HCT116 (cell line): ENCODE measurements around the gene CAMK1D. TPM values are rescaled to one million over a fixed set of nuclear protein-coding genes. Genes with fewer than 3 reads are reported as not detected.

ENCODE experiments used
- ATAC-seq: fragments of 200-7000 bp; cut with Tn5 transposase; 2 replicates; pipeline ENCODE4 v1.9.1; 2020; ENCODE audit warnings: mild to moderate bottlenecking, moderate library complexity
- BruUV-seq: library from RNA; stranded (reverse); fragments of 400-500 nt; replicated peaks from 2 replicates; lab custom pipeline; 2021; lab: Mats Ljungman, UMichigan
- CTCF ChIA-PET: fragments of 300-600 bp; sonication (Branson Sonifier 250); formaldehyde crosslinking; loops from one replicate; lab custom pipeline; 2021; ENCODE audit warnings: antibody characterized with exemption; lab: Charles Lee
- POLR2A ChIA-PET: fragments of 300-600, 350-600 bp; sonication (Branson Sonifier 250); formaldehyde crosslinking; loops from one replicate; lab custom pipeline; 2021; ENCODE audit warnings: antibody characterized with exemption; lab: Charles Lee
- RAD21 ChIA-PET, 2 experiments: fragments of 300-600 bp; sonication (Branson Sonifier 250); formaldehyde crosslinking; loops; one replicate each; lab custom pipeline; 2023; ENCODE audit warnings: low total read pairs in 2 of 2; ENCODE audit not compliant: uncharacterized antibody in 2 of 2, unreplicated experiment in 2 of 2, low non-redundant PET in 1 of 2; lab: Charles Lee
- DNase-seq: peaks from one replicate; pipeline ENCODE4 v3.0.0-alpha.2; 2010; ENCODE audit warnings: low read depth, low spot score
- H2AFZ ChIP-seq: fragments of 200-600 bp; shearing (Covaris generic), sonication (generic); 2 replicates; pipeline ENCODE4 v1.6.1; 2017; ENCODE audit warnings: low read depth, mixed run types, mixed read lengths, antibody characterized with exemption, low read length; ENCODE audit not compliant: poor library complexity, severe bottlenecking
- H3K27ac ChIP-seq: 2 replicates; pipeline ENCODE4 v1.5.1; 2012; ENCODE audit warnings: low read depth, low read length
- H3K27me3 ChIP-seq: fragments of 200-600 bp; sonication (generic); 2 replicates; pipeline ENCODE4 v1.6.1; 2016; ENCODE audit warnings: mixed run types, low read length, mixed read lengths; ENCODE audit not compliant: insufficient read depth
- H3K36me3 ChIP-seq, 2 experiments: fragments of 200-500 bp in 1 of 2; fragments of 200-600 bp in 1 of 2; sonication (Bioruptor generic) in 1 of 2; sonication (generic) in 1 of 2; 2 replicates each; pipeline versions ENCODE4 v1.5.1 to v1.6.1; 2014 to 2016; ENCODE audit warnings: low read length in 2 of 2, inconsistent platforms in 1 of 2, mixed read lengths in 1 of 2, mixed run types in 1 of 2; ENCODE audit not compliant: insufficient read depth in 2 of 2, control insufficient read depth in 1 of 2
- H3K4me1 ChIP-seq, 2 experiments: fragments of 200-600 bp in 1 of 2; sonication (generic) in 1 of 2; 2 replicates each; pipeline versions ENCODE4 v1.5.1 to v1.6.1; 2012 to 2017; ENCODE audit warnings: low read length in 2 of 2, inconsistent platforms in 1 of 2, mild to moderate bottlenecking in 1 of 2, mixed read lengths in 1 of 2, mixed run types in 1 of 2, moderate library complexity in 1 of 2; ENCODE audit not compliant: insufficient read depth in 2 of 2, control insufficient read depth in 1 of 2
- H3K4me2 ChIP-seq: fragments of 200-600 bp; sonication (generic); 2 replicates; pipeline ENCODE4 v1.6.1; 2017; ENCODE audit warnings: mixed run types, low read length, mixed read lengths
- H3K4me3 ChIP-seq, 2 experiments: fragments of 200-600 bp in 1 of 2; sonication (generic) in 1 of 2; replicated peaks in 1 of 2; 2 replicates each; pipeline ENCODE4 v1.5.1; 2011 to 2016; ENCODE audit warnings: low read length in 2 of 2, control low read depth in 1 of 2, low read depth in 1 of 2, mild to moderate bottlenecking in 1 of 2, mixed read lengths in 1 of 2, mixed run types in 1 of 2
- H3K79me2 ChIP-seq: fragments of 200-600 bp; sonication (generic); 2 replicates; pipeline ENCODE4 v1.6.1; 2017; ENCODE audit warnings: mild to moderate bottlenecking, mixed run types, low read length, moderate library complexity, mixed read lengths; ENCODE audit not compliant: insufficient read depth
- H3K9ac ChIP-seq: fragments of 200-600 bp; sonication (generic); 2 replicates; pipeline ENCODE4 v1.6.1; 2016; ENCODE audit warnings: low read length, mixed read lengths
- H3K9me2 ChIP-seq: fragments of 200-600 bp; sonication (generic), shearing (Covaris generic); 2 replicates; pipeline ENCODE4 v1.6.1; 2017; ENCODE audit warnings: mixed run types, mild to moderate bottlenecking, moderate library complexity; ENCODE audit not compliant: insufficient read depth
- H3K9me3 ChIP-seq, 2 experiments: fragments of 200-500 bp in 1 of 2; fragments of 200-600 bp in 1 of 2; sonication (Bioruptor generic) in 1 of 2; sonication (generic) in 1 of 2; 2 replicates each; pipeline ENCODE4 v1.6.1; 2014 to 2017; ENCODE audit warnings: low read length in 2 of 2, mixed read lengths in 2 of 2, inconsistent platforms in 1 of 2, low read depth in 1 of 2, mild to moderate bottlenecking in 1 of 2, mixed run types in 1 of 2, moderate library complexity in 1 of 2; ENCODE audit not compliant: control insufficient read depth in 1 of 2, insufficient read depth in 1 of 2
- H4K20me1 ChIP-seq: fragments of 200-600 bp; sonication (generic), shearing (Covaris generic); 2 replicates; pipeline ENCODE4 v1.6.1; 2017; ENCODE audit warnings: mixed run types, mild to moderate bottlenecking, moderate library complexity; ENCODE audit not compliant: insufficient read depth
- ATF3 ChIP-seq: IDR thresholded peaks from 2 replicates; pipeline ENCODE4 v1.6.1; 2012
- CEBPB ChIP-seq: IDR thresholded peaks from 2 replicates; pipeline ENCODE4 v1.6.1; 2012; ENCODE audit warnings: low read depth
- CTCF ChIP-seq, 3 experiments: fragments of 200-600 bp in 1 of 3; sonication (generic) in 1 of 3; IDR thresholded peaks in 2 of 3; conservative IDR thresholded peaks in 1 of 3; 2 replicates each; pipeline ENCODE4 v1.5.1; 2012 to 2017; ENCODE audit warnings: low read depth in 2 of 3, low read length in 2 of 3, antibody characterized with exemption in 1 of 3, borderline replicate concordance in 1 of 3, control low read depth in 1 of 3, mild to moderate bottlenecking in 1 of 3, mixed read lengths in 1 of 3, mixed run types in 1 of 3, moderate library complexity in 1 of 3; ENCODE audit not compliant: insufficient read depth in 1 of 3
- EGR1 ChIP-seq: IDR thresholded peaks from 2 replicates; pipeline ENCODE4 v1.6.1; 2012; ENCODE audit warnings: low read depth
- ELF1 ChIP-seq: IDR thresholded peaks from 2 replicates; pipeline ENCODE4 v1.6.1; 2012; ENCODE audit warnings: low read depth, borderline replicate concordance
- EZH2phosphoT487 ChIP-seq: fragments of 200-600 bp; IDR thresholded peaks from 2 replicates; pipeline ENCODE4 v1.6.1; 2018; ENCODE audit warnings: antibody characterized with exemption, borderline replicate concordance
- JUND ChIP-seq: IDR thresholded peaks from 2 replicates; pipeline ENCODE4 v1.6.1; 2012
- MAX ChIP-seq: IDR thresholded peaks from 2 replicates; pipeline ENCODE4 v1.6.1; 2012
- POLR2AphosphoS5 ChIP-seq: IDR thresholded peaks from 2 replicates; pipeline ENCODE4 v1.6.1; 2011; ENCODE audit warnings: mild to moderate bottlenecking, low read depth, low read length, moderate library complexity
- REST ChIP-seq: IDR thresholded peaks from 2 replicates; pipeline ENCODE4 v1.6.1; 2012; ENCODE audit warnings: low read depth
- SP1 ChIP-seq: IDR thresholded peaks from 2 replicates; pipeline ENCODE4 v1.6.1; 2012; ENCODE audit warnings: low read depth
- YY1 ChIP-seq: IDR thresholded peaks from 2 replicates; pipeline ENCODE4 v1.6.1; 2011; ENCODE audit warnings: low read length, low read depth, moderate library complexity, mild to moderate bottlenecking; ENCODE audit not compliant: insufficient replicate concordance; ENCODE audit errors: extremely low read depth
- ZBTB33 ChIP-seq: IDR thresholded peaks from 2 replicates; pipeline ENCODE4 v1.6.1; 2011; ENCODE audit warnings: mild to moderate bottlenecking, low read length, moderate library complexity; ENCODE audit not compliant: insufficient replicate concordance; ENCODE audit errors: extremely low read depth
- ZFX ChIP-seq: fragments of 450-650 bp; IDR thresholded peaks from 2 replicates; pipeline ENCODE4 v1.6.1; 2017
- ZNF274 ChIP-seq: fragments of 200-500 bp; sonication (Bioruptor generic); IDR thresholded peaks from 2 replicates; pipeline ENCODE4 v1.6.1; 2014; ENCODE audit warnings: mild to moderate bottlenecking, low read depth, low read length, inconsistent platforms
- intact Hi-C: fragments of 100-400 bp; cut with micrococcal nuclease; formaldehyde crosslinking; loops from 2 replicates; pipeline ENCODE4 v1.10.0; 2022
- total RNA-seq: library from RNA; stranded (reverse); gene quantifications from one replicate; pipeline ENCODE4 v1.2.1, GENCODE V29; 2021; ENCODE audit not compliant: unreplicated experiment

The CAMK1D gene
- total RNA-seq, 1 experiment from 2014 or later = 9.6 TPM

GRCh38 chr10:12435348-12435747 lies 86.0 kb downstream of the CAMK1D start:
- Histone ChIP-seq H3K4me2 (no peak overlapping the region), H2AFZ (no peak overlapping the region), H3K27me3 (no peaks in the 10 kb centered on the region), H3K27ac (no peak overlapping the region), H3K9me3 (no peaks in the 10 kb centered on the region), H3K79me2 (no peaks in the 10 kb centered on the region), H3K4me3 (no peak overlapping the region), H3K4me1 (no peaks in the 10 kb centered on the region), H3K36me3 (no peaks in the 10 kb centered on the region), H3K9me2 (no peaks in the 10 kb centered on the region), H4K20me1 (no peaks in the 10 kb centered on the region), H3K9ac (no peak overlapping the region)
- DNase-seq (no peak), ATAC-seq (no peak)
- BruUV-seq = no TSS peak
- CTCF ChIA-PET = no interaction called here
- RAD21 ChIA-PET = no interaction called here
- no peak for TF ChIP-seq CEBPB
- no peak for TF ChIP-seq YY1
- no peak for TF ChIP-seq CTCF (IDR thresholded peaks at IDR 0.05 in 2 of 3, conservative IDR thresholded peaks at IDR 0.05 in 1 of 3; ENCODE audit: borderline replicate concordance in 1 of 3, insufficient read depth in 1 of 3, low read depth in 2 of 3, low read length in 2 of 3)
- no peak for TF ChIP-seq SP1
- no peak for TF ChIP-seq ATF3
- no peak for TF ChIP-seq EGR1
- no peak for TF ChIP-seq REST
- TF ChIP-seq POLR2AphosphoS5 = no peak
- no peak for TF ChIP-seq ZFX
- TF ChIP-seq ELF1 = no peak
- TF ChIP-seq JUND = no peak
- TF ChIP-seq MAX = no peak
- no peak for TF ChIP-seq ZNF274
- TF ChIP-seq EZH2phosphoT487 = no peak
- TF ChIP-seq ZBTB33 = no peak
- intact Hi-C loops = no loop called here
- POLR2A ChIA-PET = no interaction called here
